22Rv1 (cell line): ENCODE results near the gene FRAS1.

Experiments
- CTCF ChIP-seq: fragments of 450-650 bp; IDR thresholded peaks from 2 replicates; pipeline ENCODE4 v1.5.1; 2017; ENCODE audit warnings: mild to moderate bottlenecking
- ZFX ChIP-seq: fragments of 450-650 bp; IDR thresholded peaks from 2 replicates; pipeline ENCODE4 v1.6.1; 2017; ENCODE audit warnings: antibody characterized with exemption, borderline replicate concordance

GRCh38 chr4:78205591-78205990, 148.5 kb downstream of the FRAS1 start:
- no peak for TF ChIP-seq CTCF
- TF ChIP-seq ZFX: no peak
